PC-3 (cell line): ENCODE results near the gene ECHS1.

Source experiments
- EZH2 ChIP-seq: fragments of 300-600 bp; sonication (generic); IDR thresholded peaks from one replicate; pipeline ENCODE4 v1.6.1; 2017; ENCODE audit warnings: antibody characterized with exemption, mild to moderate bottlenecking, low read length; ENCODE audit not compliant: unreplicated experiment
- EZH2phosphoT487 ChIP-seq: fragments of 300-600 bp; sonication (generic); IDR thresholded peaks from 2 replicates; pipeline ENCODE4 v1.6.1; 2018; ENCODE audit warnings: mild to moderate bottlenecking, antibody characterized with exemption, low read length, borderline replicate concordance
- TF ChIP-seq, protein P1 (sequence below): fragments of 300-600 bp; sonication (generic); conservative IDR thresholded peaks from 2 replicates; pipeline ENCODE4 v1.5.1; 2017; ENCODE audit warnings: antibody characterized with exemption, low read depth, mild to moderate bottlenecking, low read length

DNA sequence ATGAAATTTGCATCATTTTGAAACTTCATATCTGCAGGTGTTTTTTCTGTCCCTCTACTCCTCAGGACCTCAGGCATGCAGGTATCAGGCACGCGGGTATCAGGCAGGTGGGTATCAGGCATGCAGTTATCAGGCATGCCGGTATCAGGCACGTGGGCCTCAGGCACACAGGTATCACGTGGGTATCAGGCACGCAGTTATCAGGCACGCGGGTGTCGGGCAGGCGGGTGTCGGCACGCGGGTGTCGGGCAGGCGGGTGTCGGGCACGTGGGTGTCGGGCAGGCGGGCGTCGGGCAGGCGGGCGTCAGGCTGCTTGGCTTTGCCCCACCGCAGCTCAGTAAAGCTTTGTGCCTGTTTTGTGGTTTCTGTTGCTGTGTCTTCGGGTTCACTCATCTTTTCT lies 42.6 kb upstream of the ECHS1 start:
- TF ChIP-seq EZH2 (no peak), EZH2phosphoT487 (no peak)
- TF ChIP-seq, protein P1, sequence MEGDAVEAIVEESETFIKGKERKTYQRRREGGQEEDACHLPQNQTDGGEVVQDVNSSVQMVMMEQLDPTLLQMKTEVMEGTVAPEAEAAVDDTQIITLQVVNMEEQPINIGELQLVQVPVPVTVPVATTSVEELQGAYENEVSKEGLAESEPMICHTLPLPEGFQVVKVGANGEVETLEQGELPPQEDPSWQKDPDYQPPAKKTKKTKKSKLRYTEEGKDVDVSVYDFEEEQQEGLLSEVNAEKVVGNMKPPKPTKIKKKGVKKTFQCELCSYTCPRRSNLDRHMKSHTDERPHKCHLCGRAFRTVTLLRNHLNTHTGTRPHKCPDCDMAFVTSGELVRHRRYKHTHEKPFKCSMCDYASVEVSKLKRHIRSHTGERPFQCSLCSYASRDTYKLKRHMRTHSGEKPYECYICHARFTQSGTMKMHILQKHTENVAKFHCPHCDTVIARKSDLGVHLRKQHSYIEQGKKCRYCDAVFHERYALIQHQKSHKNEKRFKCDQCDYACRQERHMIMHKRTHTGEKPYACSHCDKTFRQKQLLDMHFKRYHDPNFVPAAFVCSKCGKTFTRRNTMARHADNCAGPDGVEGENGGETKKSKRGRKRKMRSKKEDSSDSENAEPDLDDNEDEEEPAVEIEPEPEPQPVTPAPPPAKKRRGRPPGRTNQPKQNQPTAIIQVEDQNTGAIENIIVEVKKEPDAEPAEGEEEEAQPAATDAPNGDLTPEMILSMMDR: no peak
